ENCODE results near the gene E4F1. TPM values are rescaled to one million over a fixed set of nuclear protein-coding genes. Genes with fewer than 3 reads are reported as not detected.
A peak's percentile ranks its signal among the peaks of the same experiment; 100 is the strongest.

Gene E4F1
- total and polyA plus RNA-seq, 2 of the 13 experiments (the other 11 are each of a cell fraction or from before 2014, with no cell fraction given) = 13.8 to 19.5 TPM

DNA sequence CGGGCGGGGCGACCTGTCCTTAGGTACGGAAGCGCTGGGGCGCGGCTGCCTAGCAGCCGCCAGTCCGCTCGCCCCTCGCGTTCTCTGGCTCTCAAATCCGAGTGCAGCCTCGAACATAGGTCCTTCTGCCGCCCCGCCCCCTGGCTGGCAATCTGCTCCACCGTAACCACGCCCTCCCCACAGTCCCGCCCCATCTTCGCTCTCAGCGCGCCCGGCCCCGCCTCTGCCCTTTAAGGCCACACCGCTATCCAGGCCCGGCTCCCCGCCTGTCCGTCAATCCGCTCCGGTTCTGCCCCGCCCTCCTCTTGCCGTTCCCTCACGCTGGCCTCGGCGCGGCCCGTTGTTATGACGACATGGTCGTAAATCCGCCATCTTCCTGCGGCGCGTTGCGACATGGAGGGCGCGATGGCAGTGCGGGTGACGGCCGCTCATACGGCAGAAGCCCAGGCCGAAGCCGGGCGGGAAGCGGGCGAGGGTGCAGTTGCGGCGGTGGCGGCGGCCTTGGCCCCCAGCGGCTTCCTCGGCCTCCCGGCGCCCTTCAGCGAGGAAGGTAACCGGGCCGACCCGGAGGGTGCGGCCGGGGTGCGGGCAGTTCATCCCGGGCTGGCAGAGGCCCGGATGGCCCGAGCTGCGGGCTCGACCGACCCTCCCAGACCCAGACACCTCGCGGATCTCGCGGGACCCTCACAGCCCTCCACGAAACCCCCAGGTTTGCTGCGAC, at the start of gene E4F1 (continued):
- TF ChIP-seq, protein P1, sequence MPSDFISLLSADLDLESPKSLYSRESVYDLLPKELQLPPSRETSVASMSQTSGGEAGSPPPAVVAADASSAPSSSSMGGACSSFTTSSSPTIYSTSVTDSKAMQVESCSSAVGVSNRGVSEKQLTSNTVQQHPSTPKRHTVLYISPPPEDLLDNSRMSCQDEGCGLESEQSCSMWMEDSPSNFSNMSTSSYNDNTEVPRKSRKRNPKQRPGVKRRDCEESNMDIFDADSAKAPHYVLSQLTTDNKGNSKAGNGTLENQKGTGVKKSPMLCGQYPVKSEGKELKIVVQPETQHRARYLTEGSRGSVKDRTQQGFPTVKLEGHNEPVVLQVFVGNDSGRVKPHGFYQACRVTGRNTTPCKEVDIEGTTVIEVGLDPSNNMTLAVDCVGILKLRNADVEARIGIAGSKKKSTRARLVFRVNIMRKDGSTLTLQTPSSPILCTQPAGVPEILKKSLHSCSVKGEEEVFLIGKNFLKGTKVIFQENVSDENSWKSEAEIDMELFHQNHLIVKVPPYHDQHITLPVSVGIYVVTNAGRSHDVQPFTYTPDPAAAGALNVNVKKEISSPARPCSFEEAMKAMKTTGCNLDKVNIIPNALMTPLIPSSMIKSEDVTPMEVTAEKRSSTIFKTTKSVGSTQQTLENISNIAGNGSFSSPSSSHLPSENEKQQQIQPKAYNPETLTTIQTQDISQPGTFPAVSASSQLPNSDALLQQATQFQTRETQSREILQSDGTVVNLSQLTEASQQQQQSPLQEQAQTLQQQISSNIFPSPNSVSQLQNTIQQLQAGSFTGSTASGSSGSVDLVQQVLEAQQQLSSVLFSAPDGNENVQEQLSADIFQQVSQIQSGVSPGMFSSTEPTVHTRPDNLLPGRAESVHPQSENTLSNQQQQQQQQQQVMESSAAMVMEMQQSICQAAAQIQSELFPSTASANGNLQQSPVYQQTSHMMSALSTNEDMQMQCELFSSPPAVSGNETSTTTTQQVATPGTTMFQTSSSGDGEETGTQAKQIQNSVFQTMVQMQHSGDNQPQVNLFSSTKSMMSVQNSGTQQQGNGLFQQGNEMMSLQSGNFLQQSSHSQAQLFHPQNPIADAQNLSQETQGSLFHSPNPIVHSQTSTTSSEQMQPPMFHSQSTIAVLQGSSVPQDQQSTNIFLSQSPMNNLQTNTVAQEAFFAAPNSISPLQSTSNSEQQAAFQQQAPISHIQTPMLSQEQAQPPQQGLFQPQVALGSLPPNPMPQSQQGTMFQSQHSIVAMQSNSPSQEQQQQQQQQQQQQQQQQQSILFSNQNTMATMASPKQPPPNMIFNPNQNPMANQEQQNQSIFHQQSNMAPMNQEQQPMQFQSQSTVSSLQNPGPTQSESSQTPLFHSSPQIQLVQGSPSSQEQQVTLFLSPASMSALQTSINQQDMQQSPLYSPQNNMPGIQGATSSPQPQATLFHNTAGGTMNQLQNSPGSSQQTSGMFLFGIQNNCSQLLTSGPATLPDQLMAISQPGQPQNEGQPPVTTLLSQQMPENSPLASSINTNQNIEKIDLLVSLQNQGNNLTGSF (CRISPR knock-in tag; IDR thresholded peaks at IDR 0.05) = peak; percentile 71; the same call in 1 of the 2 replicates
- TF ChIP-seq, protein P2, sequence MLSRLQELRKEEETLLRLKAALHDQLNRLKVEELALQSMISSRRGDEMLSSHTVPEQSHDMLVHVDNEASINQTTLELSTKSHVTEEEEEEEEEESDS (CRISPR knock-in tag; IDR thresholded peaks at IDR 0.05; ENCODE audit: borderline replicate concordance) = peak; percentile 54; the same call in 1 of the 2 replicates
- TF ChIP-seq ZNF777 (CRISPR knock-in tag; IDR thresholded peaks at IDR 0.05) (peak; percentile 71; the same call in 1 of the 2 replicates), ZNF549 (CRISPR knock-in tag; IDR thresholded peaks at IDR 0.05) (no peak), NFATC3 (CRISPR knock-in tag; IDR thresholded peaks at IDR 0.05) (peak; percentile 63; the same call in 1 of the 2 replicates), ZSCAN20 (CRISPR knock-in tag; IDR thresholded peaks at IDR 0.05; ENCODE audit: borderline replicate concordance) (no peak; the same call in 1 of the 2 replicates), DMTF1 (CRISPR knock-in tag; IDR thresholded peaks at IDR 0.05) (no peak), ZBTB14 (CRISPR knock-in tag; IDR thresholded peaks at IDR 0.05) (peak; percentile 43), ZFP91 (CRISPR knock-in tag; IDR thresholded peaks at IDR 0.05; ENCODE audit: borderline replicate concordance) (peak; percentile 93), XBP1 (CRISPR knock-in tag; IDR thresholded peaks at IDR 0.05) (no peak), KAT8 (CRISPR knock-in tag; IDR thresholded peaks at IDR 0.05) (peak; percentile 90)
